HG03565 (cell line): ENCODE measurements around the gene MPG.
A peak's percentile ranks its signal among the peaks of the same experiment; 100 is the strongest.

Experiments
- ATAC-seq: cut with Tn5 transposase; IDR thresholded peaks from one replicate; pipeline ENCODE4 v1.9.1; 2021; ENCODE audit warnings: mild to moderate bottlenecking, moderate library complexity; ENCODE audit not compliant: unreplicated experiment

Gene MPG

DNA sequence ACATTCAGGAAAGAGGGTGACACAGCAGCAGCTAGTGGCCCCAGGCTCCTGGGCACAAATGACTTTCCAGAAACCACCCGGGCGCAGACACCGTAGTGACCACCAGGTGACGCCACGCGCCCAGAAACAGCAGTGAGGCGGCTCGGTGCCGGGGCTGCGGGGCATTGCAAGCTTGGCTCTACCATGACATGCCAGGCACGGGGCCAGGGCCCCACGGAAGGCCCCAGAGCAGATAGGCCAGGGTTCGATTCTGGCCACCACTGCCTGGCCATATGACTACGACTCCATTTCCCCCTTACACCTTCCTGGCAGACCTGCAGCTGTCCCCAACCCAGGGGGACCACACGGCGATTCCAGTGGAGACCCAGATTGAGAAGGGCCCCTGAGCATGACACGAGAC is 12.3 kb upstream of the MPG start:
- ATAC-seq = peak; percentile 40

DNA sequence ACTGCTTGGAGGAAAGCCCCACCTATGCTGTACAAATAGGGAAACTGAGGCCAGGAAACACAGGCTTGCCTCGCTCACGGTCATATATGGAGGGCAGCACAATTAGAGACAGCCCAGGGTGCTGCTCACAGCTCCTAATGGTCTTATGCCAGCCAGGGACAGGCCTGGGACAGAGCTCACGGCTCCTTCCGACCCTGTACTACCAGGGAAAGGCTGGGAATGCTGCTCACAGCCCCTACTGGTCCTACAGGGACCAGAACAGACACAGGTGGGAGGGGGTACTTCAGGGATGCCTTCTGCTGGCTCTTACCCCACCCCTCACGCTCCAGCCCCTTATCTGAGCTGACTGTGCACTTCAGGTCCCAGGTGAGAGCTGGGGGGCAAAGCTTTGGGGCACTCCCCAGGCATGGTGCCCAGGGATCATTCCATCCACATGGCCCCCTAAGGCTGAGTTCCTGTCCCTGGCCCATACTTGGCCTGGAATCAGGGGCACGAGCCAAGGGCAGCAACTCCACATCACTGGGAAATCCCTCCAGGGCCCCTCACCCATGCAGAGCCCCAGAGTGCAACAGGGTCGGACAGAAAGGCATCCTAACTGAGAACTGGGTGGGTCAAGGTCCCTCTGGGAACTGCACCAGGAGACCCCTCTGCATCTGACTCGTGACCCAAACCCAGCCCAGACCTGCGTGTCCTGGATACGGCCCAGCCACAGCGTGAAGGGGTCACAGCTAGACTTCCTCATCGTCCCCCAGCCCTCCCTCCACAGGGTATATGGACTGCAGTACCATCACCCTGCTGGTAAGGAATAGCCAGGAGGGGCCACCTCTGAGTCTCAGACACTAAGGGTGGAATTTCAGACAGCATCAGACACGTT is 11.5 kb upstream of the MPG start:
- ATAC-seq = no peak

DNA sequence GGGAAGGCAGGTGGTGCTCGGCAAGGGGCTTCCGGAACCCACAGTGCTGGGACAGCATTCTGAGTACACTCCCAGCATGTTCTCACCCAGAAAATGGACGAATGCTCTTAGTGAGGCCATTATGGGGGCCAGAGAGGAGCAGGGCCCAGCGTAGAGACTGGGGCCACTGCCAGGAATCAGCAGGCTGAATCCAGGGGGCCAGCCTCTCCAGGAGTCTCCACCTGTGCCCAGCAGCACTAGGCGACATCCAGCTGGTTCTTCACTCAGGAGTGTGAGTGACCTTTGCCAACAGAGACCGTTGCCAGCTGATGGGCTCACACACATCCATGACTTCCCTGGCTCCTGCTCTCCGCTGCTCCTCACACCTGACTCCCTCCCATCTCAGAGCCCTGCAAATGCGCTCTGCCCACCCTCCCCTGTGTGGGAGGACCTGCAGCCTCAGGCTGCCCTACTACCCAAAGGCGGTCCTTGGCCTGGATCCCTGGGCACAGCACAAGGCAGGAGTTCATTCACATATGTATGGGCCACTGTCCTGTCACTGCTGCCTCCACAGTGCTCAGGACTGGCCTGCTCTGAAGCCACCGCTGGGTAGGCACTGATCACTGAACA is 10.7 kb upstream of the MPG start:
- ATAC-seq = no peak

DNA sequence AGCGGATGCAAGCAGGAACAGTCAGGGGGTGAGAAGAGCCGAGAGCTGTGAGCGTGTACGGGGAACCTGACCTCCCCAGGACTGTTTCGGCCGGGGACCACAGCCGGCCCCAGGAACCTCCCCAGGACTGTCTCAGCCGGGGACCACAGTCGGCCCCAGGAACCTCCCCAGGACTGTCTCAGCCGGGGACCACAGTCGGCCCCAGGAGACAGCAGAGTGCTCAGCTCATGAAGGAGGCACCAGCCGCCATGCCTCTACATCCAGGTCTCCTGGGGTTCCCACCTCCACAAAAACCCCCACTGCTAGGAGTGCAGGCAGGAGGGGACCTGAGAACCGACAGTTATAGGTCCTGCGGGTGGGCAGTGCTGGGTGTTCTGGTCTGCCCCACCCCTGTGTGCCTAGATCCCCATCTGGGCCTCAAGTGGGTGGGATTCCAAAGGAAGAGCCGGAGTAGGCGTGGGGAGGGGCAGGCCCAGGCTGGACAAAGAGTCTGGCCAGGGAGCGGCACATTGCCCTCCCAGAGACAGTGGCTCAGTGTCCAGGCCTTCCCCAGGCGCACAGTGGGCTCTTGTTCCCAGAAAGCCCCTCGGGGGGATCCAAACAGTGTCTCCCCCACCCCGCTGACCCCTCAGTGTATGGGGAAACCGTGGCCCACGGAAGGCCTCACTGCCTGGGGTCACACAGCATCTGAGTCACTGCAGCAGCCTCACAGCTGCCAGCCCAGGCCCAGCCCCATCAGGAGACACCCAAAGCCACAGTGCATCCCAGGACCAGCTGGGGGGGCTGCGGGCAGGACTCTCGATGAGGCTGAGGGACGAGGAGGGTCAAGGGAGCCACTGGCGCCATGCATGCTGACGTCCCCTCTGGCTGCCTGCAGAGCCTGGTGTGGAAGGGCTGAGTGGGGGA is 9.9 kb upstream of the MPG start:
- ATAC-seq = no peak

DNA sequence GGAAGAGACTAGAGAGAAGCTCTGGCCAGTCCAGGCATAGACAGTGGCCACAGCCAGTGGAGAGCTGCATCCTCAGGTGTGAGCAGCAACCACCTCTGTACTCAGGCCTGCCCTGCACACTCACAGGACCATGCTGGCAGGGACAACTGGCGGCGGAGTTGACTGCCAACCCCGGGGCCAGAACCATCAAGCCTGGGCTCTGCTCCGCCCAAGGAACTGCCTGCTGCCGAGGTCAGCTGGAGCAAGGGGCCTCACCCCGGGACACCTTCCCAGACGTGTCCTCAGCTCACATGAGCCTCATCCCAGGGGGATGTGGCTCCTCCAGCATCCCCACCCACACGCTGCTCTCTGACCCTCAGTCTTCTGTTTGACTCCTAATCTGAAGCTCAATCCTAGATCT is 8.8 kb upstream of the MPG start:
- ATAC-seq = no peak

DNA sequence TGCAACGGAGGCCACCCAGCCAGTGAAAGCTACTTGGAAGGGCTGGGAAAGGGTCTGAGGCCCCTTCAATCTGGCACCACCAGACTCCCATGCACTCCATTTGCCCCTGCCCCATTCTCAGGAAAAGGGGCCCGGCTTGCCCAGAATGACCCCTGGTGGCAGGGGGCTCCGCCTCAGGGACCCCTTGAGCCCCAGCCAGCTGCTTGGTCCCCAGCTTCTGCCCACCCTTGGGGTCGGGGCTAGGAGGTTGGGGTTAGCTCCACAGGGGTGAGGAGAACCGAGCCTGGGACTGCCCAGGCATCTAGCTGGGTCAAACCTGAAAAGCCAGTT is 6.8 kb upstream of the MPG start:
- no peak for ATAC-seq

DNA sequence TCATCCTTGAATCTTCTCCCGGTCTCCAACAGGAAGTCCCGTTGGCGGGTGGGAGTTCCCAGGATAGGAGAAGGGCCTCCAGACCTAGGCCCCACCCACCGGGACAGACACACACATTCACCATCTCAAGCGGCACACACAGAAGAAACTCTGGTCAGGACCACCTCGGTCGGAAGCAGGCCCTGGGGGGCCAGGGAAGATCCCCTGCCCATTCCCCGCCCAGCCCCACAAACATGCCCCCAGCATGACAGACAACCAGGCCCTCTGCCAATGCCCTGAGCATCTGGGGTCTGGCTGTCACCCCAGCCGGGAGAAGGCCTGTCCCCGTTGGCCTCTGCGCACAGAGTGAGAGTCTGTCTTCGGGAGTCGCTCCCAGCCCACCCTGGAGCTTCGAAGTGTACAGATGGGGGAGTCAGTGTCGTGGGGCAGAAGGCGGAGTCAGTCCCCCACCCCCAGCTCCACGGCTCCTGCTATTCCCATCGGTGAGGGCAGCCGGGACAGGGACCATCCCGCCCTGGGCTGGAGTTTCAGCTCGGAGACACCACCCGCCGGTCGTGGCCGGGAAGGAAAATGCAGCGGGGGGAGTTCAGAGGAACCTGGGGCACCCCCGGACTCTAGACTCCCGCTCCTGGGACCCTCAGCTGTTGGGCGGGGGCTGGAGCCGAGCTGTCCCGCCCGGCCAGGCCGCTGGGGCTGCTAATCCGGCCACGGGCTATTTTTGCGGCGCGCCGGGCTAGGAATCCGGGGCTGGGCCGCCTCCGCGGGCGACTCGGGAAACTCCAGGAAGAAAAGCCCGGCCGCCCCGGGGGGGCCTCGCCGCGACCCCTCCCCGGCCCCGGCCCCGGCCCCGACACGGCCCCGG is 6.3 kb upstream of the MPG start:
- no peak for ATAC-seq

DNA sequence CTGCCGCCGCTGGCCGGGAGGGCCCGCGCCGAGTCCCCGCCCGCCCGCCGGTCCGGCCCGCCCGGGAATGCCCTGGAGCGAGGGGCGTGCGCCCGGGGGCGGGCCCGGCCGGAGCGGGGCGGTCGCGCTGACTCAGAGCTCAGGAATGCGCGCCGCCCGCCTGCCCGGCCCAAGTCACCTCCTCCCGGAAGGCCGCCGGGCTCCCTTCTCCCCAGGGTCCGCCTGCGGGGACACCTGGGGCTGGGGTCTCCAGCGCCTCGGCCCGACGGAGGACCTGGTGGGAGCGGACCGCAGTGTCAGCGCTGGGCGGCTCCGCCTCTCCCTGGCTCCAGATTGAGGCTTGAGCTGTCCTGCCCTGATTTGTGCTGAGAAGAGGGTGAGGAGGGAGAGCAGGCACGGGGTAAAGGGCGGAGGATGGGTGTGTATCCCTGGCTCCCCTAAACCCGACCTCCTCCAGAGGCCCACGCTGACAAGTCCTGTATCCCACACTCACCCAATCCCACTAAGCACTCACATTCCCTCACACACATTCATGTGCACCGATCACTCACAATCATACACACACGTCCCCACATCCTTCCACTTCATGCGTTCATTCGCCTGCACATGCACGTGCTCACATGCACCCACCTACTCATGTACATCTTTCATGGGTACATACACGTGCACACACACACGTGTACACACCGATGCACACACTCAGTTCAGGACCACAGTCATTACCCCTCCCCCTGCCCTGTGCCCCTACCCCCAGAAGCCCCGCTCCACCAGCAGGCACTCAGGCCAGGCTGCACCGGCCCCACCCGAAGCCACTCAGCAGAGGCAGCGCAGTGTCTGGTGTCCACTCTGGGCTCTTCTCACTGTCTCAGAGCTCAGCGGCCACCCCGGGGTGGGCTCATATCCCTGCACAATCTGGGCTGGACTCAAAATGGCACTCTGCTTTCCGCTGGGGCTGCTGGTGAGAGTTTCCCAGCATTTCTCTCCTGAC is 5.2 kb upstream of the MPG start, which contains the start of gene RHBDF1:
Gene RHBDF1 (minus strand): TSS at position 71 of the 988 bp plus-strand sequence. CDS start 7,616 bp downstream, outside the sequence.
- ATAC-seq = no peak

DNA sequence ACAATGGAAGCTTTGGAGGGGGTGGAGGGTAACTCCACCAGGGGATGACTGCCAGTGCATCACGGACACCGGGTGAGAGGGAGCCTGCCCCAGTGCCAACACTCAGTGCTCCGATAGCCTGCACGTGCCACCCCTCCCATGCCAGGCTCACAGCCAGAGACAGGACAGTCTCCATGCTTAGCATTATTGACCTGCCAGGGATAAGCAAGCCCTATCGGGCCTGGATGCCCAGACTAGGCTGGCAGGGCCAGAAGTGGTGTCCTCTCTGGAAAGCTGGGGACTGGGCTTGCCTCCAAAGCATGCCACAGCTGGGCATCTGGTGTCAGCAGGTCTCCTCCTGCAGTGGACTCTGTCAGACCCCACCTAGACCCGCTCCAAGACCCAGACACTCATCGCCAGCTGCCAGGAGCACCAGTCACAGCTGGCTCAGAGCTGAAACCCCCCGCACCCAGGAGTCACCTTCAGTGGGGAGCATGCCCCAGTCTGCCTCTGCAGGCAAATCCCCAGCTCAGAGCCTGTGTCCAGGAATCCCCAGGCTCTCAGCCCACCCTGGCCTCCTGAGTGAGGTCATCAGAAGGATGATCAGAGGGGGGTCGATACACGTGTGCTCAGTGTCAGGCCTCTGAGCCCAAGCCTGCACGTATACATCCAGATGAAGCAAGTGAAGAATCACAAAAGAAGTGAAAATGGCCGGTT is 3.8 kb upstream of the MPG start:
- no peak for ATAC-seq

DNA sequence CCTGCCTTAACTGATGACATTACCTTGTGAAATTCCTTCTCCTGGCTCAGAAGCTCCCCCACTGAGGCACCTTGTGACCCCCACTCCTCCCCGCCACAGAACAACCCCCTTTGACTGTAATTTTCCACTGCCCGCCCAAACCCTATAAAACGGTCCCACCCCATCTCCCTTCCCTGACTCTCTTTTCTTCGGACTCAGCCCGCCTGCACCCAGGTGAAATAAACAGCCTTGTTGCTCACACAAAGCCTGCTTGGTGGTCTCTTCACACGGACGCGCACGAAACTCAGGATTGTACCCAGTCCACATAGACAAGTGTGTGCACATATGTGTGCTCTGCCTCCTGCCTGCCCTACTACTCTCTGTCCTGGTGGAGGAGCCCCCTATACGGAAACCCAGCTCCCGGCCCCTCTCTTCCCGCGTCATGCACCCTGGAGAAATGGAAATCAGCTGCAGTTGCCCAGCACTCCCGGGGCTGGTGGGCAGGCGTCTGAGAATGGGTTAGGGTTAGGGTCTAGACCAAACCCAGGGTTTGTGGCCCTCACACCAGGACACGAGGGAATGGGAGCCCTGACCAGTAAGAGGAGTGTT is 3.2 kb upstream of the MPG start:
- no peak for ATAC-seq

DNA sequence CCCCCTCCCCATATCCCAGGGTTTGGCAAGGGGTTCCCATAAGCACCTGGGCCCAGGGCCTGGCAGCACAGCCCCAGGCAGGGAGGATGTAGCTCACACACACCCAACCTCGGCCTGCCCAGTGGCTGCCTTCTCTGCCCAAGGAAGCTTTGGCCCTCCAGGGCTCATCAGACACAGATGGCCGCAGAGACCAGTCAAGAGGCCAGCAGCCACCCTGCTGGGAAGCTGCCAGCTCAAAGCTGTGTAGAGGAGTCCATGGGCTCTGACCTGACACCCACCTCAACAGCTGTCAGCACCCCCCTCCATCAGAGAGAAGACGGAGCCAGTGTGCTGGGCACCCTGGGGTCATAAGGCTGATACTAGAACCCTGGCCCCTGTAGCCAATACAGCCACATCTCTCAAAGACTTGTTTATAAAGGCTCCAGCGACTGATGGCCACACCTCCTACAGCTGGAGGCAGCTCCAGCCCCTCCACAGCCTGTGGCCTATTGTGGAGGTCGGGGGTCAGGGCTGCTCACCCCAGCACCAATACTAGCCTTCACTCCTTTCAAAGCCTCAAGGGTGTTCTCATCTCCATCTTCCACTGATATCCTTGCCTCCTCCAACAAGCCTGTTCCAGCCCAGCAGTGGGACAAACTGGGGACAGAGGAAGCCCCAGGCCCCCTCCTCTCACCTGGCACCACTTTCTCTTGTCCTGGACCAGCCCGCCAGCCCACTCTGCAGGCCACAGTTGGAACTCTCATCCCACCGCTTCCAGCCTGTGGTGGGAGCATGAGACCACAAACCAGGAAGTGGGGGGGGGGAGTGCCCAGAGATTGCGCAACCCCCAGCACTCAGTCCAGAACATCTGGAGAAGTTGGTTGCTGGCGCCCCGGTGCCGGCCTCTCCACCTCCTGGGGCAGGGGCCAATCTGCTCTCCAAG is 2.2 kb upstream of the MPG start:
- ATAC-seq = no peak

DNA sequence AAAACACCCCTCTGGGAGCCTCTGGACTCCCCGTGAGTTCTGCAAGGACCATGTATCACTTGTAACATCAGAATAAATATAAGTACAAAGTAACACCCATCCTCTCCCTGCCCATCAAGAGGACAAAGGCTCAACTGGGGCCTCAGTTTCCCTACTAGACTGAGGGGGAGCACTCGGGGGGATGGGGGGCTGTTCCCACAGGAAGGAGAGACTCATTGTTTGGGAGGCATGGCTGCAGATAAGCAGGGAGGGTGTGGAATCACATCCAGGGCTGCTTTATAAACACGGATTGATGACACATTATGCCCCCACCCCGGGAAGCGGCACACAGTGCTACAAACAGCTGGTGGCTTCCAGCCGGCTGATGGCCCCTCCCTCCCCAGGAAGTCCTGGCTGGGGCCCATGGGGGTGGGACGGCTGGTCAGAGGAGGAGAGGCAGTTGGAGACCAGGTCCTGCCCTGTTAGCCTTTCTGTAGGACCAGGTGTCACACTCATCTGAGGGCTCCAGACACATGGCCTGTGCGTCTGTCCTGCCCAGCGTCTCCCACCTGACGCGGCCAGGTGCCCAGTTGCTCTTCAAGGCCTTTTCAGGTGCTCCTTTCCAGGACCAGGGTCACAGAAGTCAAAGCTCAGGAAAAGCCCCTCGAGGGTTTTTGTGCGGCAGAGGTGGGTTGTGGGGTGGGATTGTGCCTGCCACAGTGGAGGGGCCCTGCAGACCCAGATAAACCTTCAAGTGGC is 1.3 kb upstream of the MPG start:
- no peak for ATAC-seq

DNA sequence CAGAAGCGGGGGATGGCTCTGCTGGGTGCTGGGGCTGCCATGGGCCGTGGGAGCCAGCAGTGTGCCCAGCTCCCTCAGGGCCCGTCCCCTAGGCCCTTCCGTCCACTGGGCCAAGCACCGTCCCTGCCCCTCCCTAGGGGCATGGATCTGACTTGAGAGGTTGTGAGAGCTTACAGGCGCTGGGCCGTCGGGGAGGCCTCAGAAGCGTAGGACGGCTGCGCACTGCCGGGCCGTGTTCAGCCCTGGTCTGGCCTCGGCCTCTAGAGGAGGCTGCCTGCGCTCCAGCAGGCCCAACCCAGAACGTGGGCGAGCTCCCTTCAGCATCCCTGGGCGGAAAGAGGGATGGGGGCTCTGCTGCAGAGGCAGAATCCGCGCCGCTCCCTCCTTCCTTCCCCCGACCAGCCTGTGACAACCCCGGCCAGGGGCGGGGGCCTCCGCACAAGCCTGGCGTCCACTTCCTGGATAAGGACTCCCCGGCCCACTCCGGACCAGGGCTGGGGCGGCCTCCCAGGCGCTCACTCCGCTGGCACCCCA is 685 bp upstream of the MPG start:
- no peak for ATAC-seq

DNA sequence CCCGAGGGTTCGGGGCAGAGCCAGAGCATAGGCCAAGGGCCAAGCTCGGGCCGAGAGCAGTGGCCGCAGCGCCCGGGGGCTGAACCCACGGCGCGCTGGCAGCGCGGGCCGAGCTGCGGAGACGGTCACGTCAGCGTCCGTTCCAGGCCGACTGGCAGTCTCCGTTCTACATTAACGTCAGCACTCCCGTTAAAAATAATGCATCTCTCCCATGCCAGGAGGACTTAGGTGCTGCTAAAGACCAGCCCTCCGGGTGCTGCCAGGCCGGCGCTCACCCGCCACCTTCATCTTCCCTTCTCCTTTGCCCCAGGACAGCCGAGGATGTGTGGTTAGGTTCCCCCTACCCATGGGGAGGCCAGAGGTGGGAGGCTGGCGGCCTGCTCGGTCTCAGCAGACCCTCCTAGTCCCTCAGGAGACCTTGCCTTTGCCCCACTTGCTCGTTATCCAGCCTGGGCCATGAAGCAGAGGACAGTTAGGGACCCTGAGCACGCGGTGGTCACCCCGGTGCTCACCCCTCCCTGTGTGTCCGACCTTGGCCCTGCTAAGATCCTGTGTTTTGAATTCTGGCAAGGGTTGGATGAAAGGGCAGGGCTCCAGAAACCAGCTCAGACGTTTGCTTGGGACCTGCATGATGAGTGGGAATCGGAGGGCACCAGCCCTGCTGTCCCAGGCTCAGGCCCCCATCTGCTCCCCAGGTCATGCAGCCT is 572 bp downstream of the MPG start:
- peak; percentile 7 for ATAC-seq

DNA sequence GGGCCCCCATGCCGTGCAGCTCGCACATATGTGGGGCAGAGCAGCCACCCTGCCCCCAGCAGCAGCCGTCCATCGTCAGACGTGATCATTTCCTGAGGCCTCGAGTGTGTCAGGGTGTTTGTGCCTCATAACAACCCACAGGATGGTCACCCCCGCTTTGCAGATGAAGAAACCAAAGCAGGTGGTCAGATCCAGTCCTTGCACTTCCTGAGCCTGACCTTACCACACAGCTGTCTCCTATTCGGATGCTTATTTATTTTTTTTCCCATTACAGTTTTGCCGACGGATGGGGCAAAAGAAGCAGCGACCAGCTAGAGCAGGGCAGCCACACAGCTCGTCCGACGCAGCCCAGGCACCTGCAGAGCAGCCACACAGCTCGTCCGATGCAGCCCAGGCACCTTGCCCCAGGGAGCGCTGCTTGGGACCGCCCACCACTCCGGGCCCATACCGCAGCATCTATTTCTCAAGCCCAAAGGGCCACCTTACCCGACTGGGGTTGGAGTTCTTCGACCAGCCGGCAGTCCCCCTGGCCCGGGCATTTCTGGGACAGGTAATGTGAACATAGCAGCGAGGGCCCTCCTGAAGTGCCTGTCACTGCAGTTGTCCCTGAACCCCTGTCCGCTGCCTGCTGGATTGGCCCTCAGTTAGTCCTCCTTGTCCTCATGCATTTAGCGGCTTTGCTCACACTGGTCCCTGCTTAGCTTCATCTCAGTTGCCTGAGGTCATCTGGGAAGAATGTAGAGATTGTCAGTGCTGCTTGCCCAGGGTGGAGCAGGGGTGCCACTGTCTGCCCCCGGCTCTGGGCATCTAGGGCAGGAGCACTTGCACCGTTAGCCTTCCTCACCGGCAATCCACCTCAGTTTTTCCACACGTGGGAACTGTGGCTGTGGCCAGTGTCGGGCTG is 1.4 kb downstream of the MPG start:
- ATAC-seq = no peak
